SK-N-SH (cell line): ENCODE measurements around the gene RAB1B.

Experiments used
- MXI1 ChIP-seq: IDR thresholded peaks from 2 replicates; pipeline ENCODE4 v1.6.1; 2012; ENCODE audit warnings: mild to moderate bottlenecking, low read depth, low read length, improper control_type of control experiment
- SMC3 ChIP-seq: IDR thresholded peaks from 2 replicates; pipeline ENCODE4 v1.6.1; 2012; ENCODE audit warnings: low read depth, low read length, improper control_type of control experiment
- TF ChIP-seq, protein P1 (sequence below): fragments of 200-600 bp; sonication (generic); IDR thresholded peaks from 2 replicates; pipeline ENCODE4 v1.6.1; 2017; ENCODE audit warnings: antibody characterized with exemption, mild to moderate bottlenecking, moderate library complexity

DNA sequence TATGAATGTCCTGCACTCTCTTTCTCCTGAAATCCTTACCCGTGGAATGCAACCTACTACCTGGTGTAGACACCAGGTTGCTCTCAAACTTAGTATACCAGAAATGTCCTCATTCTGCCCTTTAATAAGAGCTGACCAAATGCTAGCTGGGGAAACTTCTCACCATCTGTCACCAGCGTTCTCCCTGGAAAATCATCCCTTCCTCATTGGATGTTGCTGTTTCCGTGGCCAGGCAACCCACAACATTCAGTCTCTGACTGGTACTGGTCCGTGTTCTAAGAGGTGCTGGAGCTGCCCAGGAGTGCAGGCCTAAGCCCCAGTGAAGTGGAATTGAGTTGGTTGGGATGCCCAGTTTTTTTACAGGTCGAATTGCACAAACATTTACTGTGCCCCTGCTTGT, 40.7 kb upstream of the RAB1B start:
- TF ChIP-seq, protein P1, sequence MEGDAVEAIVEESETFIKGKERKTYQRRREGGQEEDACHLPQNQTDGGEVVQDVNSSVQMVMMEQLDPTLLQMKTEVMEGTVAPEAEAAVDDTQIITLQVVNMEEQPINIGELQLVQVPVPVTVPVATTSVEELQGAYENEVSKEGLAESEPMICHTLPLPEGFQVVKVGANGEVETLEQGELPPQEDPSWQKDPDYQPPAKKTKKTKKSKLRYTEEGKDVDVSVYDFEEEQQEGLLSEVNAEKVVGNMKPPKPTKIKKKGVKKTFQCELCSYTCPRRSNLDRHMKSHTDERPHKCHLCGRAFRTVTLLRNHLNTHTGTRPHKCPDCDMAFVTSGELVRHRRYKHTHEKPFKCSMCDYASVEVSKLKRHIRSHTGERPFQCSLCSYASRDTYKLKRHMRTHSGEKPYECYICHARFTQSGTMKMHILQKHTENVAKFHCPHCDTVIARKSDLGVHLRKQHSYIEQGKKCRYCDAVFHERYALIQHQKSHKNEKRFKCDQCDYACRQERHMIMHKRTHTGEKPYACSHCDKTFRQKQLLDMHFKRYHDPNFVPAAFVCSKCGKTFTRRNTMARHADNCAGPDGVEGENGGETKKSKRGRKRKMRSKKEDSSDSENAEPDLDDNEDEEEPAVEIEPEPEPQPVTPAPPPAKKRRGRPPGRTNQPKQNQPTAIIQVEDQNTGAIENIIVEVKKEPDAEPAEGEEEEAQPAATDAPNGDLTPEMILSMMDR = no peak
- TF ChIP-seq MXI1 (no peak), SMC3 (no peak)
